T1000 (cell line): Measurements from ENCODE around the gene LNX2.

Experiments
- DNase-seq: peaks from one replicate; lab custom pipeline; 2025; ENCODE audit warnings: mixed read lengths; lab: John Stamatoyannopoulos, UW

Gene LNX2

GRCh38 chr13:27605610-27606200, 14.6 kb downstream of the LNX2 start:
- DNase-seq, result no peak

DNA sequence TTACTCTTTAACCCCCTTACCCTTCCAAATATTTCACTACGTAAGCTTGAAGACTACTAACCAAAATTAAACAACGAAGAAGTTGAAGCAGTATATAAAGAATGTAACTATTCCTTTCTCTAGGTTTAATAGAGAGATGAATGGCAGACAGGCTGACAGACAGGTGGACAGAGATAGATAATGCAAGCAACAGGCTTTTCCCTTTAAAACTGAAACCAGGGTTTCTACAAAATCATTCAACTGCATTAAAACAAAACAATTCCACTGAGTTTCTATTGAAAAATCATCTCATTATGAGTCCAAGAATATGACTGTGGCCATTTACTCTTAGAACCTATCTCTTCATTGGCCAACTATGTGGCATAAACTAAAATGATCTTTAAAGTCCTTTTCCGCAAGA, 15.2 kb downstream of the LNX2 start:
- DNase-seq, result no peak

- DNase-seq, result no peak
These were observed 18.5 kb downstream of the LNX2 start for GRCh38 chr13:27601803-27602202.

DNA sequence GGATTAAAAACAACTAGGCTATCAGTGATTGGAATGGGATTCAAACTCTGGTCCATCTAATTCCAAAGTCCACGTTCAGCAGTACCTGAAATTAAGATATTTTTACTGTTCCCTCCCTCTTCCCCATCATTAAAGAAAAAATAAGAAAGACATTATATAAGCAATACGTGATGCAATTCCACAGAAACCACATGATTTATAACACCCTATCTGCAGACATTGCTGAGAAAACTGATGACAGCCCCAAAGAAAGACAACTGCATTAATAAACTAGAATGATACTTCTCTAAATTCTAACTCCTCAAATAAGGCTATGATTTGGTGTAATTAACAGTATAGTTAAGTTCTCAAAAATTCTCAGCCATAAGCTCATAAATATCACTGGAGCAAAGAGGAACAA, 19.1 kb downstream of the LNX2 start:
- DNase-seq, result no peak

DNA sequence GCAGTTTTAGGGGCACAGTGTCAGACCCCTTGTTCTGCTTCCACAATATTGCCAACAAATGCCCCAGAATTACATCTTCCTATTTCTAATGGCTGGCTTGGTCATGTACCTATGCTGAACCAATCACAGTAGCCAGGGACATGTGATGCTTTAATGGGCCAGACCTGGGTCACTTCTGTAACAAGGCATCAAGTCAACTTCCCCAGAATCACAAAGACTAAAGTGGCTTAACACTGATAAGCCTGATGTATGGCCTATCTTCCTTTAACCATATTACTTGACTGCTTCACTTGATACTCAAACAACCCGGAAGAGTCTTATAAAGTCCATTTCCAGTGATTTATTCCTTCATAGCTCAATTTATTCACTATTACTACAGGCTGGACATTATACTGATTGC, 19.6 kb downstream of the LNX2 start:
- no peak for DNase-seq

DNA sequence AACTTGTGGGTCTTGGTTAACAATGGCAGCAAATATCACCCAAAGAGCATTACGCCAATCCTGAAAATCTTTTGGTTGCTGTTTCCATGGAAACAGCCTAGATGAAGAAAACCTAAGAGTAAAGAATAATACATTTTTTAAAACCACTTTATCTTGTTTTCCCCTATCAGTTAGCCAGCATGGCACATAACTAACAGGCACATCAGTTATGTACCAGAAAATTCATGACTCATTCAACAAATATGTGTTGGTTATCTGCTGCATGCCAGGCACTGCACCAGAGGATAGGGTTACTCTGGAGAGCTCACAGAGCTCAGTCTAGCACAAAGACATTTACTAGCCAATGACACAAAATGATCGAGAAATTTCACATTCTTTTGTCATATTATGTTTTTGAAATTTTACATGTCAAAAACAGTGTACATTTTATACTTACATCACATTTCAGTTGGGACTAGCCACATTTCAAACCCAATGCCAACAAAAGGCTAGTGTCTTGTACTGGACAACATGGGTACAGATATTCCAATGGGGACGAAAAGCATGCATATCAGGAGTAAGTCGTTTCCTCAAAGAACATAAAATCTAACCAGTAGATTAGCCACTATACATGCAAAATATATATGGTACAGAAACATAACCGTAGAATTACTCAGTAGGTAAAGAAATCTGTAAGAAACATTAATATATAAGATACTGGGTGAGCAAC, 20.3 kb downstream of the LNX2 start:
- DNase-seq, result peak; percentile 6

DNA sequence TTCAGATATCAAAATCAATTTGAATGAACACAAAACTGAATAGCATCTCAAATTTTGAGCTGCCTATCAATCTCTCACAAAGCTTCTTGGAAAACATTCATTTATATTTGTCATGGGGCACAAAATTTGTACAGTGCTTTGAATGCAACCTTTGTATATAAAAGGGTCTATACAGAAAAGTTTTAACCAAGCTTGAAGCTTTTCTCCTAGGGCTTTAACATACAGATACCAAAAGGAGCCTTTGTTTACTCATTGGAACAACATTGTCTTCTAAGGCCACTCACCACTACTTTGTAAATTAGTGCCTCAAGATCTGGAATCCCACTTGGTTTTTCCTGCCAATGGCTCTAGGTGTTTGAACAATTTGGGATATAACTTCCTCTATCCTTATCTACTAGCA, 21.2 kb downstream of the LNX2 start:
- DNase-seq, result no peak

- no peak for DNase-seq
These were observed 25.1 kb downstream of the LNX2 start for GRCh38 chr13:27595055-27595811.

DNA sequence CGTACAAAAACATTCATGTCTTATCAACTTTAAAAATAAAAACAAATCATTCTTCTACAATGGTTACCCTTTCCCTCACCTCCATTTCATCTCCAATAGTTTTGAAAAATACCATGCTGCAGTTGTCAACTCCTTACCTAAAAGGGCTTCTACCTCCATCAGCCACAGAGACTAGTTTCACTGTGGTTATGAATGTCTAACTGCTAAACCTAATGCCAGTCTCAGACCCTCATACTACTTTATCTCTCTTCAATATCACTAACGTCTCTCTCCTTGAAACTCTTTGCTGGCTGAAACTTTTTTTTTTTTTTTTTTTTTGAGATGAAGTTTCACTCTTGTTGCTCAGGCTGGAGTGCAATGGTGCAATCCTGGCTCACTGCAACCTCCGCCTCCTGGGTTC, 27.1 kb downstream of the LNX2 start:
- no peak for DNase-seq

DNA sequence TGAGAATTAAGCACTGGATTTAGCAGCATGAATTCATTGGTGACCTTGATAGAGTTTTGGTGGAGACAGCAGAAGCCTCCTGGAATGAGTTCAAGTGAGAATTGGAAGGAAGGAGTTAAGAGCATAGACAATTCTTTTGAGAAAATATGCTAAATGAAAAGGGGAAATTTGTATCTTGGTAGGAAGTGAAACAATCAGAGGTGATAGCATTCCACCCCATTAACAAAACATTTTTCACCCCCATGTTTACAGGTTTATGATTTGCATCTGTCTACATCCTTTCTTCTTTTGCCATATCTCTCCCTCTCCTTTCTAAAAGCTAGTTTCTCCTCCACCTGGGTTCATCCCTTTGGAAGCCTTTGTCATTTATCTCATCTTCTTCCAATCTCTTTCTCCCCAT, 27.5 kb downstream of the LNX2 start:
- DNase-seq, result no peak

DNA sequence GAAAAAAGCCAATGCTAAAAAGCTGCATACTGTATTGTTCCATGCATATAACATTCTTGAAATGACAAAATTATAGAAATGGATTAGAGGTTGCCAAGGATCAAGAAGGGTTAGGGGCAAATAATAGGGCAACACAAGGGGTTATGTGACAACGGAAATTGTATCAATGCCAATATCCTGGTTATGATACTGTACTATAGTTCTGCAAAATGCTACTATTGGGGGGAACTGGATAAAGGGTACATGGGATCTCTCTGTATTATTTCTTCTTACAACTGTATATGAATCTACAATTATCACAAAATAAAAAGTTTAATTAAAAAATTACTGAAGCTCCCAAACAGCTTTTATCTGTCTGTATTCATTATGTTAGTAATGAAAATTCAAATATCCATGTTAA, 31.9 kb downstream of the LNX2 start:
- no peak for DNase-seq

DNA sequence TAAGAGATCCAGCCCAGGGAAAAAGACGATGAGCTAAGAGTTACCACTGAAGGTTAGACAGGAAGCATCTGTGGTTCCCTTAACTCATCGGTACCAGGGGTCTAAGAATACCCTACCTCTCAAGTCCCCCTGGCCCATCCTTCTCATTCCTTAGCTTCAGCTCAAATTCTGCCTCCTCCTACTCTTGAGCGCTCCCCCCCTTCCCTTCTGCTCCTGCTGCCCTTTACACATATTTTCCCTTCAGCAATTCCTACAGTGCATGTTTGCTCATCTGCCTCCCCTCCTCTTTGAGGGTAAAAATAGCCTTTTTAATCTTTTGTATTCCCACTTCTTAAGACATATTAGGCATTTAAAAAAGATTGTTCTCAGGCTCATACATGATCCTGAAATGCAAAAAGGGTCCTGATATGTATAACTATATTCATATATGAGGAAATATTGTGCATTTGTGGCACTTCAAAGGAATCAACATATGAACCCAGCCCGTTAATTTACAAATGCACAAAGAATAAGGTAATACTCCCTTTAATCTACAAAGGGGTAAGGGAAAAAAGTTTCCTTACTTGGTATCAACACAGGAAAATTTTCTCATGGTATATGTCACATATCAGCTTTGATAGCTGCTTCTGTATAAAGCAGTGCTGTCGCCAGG, 33.1 kb downstream of the LNX2 start:
- DNase-seq, result no peak

DNA sequence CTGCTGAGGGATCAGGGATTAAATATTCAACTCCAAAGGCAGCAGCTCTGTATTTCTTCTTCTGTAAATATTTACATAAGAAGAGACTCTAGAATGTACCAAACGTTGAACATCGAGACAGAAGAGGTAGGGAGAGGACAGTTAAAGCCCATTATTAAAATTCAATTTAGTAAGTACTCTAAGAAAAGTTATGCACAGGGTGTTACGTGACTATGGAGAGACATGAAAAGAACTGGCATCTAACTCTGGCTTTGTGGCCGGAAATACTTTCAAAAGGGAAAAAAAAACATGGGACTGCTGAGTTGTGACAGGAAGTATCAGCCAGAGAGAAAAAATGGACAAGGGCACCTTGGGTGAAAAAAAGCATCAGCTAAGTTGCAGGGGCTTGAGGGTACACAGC, 36.7 kb downstream of the LNX2 start:
- DNase-seq, result no peak

- no peak for DNase-seq
These were observed 42.0 kb downstream of the LNX2 start for GRCh38 chr13:27578121-27579030.

DNA sequence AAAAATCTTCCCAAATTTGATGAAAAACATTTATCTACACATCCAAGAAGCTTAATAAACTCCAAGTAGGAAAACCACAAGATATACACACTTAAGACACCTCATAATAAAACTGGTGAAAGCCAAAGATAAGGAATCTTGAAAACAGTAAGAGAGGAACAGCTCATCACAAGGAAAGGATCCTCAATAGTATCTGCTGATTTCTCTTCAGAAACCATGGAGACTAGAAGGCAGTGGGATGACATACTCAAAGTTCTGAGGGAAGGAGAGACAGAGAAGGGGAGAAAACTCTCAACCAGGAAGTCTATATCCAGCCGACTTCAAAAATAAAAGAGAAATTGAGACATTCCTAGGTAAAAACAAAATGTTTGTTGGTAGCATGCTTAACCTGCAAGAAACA, 45.7 kb downstream of the LNX2 start:
- no peak for DNase-seq

DNA sequence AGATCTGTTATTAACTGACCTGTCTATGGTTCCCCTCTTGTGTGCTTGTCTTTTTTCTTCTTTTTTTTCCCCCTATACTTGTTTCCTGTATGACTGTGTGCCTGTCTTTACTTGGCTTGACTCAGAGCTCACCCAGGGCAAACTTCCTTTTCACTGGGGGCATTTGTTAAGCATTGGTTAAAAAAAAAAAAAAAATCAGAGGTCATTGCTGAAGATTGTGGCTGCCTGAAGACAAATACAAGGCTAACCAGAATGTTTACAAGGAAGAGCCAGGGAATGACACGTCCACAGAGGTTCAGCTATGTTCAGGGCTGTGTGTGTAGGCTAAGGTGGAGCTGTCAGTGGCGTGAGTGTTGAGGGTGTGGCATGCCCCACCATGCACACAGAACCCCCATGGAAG, 47.1 kb downstream of the LNX2 start:
- no peak for DNase-seq

GRCh38 chr13:27572234-27572901, 48.0 kb downstream of the LNX2 start:
- DNase-seq, result no peak

DNA sequence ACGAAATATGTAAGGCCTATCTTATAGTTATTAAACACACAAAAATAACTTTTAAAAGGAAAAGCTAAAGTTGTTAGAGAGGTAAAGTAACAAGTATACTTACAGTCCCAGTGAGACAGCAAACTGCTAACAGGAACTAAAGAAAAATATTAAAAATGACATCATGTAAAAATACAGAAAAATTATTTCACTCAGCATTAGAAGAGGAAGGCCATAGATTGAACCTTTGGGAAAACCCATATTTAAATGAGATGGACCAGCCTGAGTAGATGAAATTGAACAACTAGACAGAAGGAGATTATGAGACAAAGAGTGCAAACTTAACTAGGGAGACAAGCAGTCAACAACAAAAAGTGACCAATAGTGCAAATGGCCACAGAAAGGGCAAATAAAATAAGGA, 49.4 kb downstream of the LNX2 start:
- DNase-seq, result no peak

- no peak for DNase-seq
These were observed 50.9 kb downstream of the LNX2 start for GRCh38 chr13:27569405-27569804.

DNA sequence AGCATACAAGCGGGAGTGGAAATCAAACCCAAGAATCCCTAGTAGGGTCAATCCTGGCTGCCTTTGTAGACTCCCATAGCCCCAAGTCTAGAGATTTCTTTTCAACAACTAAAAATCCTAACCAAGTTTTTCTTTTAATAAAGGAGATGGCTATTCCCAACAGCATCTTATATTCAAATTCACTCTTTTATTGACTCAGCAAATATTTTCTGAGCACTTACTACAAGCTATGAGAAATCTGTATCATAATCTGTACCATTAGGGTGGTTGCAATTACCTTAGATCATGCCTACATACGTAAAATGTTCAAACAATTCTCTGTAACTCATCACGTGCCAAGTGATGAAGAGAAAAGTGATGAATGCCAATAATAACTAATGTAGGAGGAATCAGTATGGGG, 54.5 kb downstream of the LNX2 start:
- DNase-seq, result no peak

- no peak for DNase-seq
These were observed 57.9 kb downstream of the LNX2 start for GRCh38 chr13:27562457-27562856.
